CD4-positive, alpha-beta T cell treated with Interleukin-15 for 1 hour (primary cell): ENCODE results near the gene ISCU.

Experiments used
- DNase-seq: peaks from one replicate; pipeline ENCODE4 v3.0.0-alpha.2; 2020

ISCU gene

GRCh38 chr12:108591267-108591980, 29.0 kb downstream of the ISCU start:
- no peak for DNase-seq

GRCh38 chr12:108592033-108592909, 29.9 kb downstream of the ISCU start:
- DNase-seq: no peak

GRCh38 chr12:108594323-108594903, 32.0 kb downstream of the ISCU start:
- DNase-seq: no peak

DNA sequence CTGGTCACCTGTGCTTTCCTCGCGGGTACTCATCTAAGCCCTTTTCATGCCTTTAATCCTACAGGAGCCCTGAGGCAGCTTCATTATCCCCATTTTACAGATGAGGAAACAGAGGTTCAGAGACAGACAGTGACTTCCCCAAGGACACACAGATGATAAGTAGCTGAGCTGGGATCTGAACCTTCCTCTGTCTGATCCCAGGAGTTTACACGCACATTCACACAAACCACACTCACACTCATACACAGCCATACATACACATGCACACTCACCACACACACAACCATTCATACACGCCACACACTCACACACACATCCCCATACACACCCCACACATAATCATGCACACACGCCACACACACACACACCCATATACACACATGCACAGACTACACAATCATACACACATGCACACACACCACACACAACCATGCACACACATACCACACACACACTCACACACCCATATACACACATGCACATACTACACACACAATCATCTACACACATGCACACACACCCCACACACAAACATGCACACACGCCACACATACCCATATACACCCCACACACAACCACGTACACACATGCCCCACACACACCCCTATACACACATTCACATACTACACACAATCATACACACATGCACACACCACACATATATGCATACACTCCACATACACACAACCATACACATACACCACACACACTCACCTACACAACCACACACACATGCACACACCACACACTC, 32.7 kb downstream of the ISCU start:
- DNase-seq: no peak

- DNase-seq: no peak
These were observed 33.6 kb downstream of the ISCU start for GRCh38 chr12:108595711-108596647.

- no peak for DNase-seq
These were observed 34.6 kb downstream of the ISCU start for GRCh38 chr12:108596854-108597558.

- DNase-seq: no peak
These were observed 35.4 kb downstream of the ISCU start, which contains the start of gene TMEM119 for GRCh38 chr12:108597559-108598471. TSS of gene TMEM119 (minus strand) at chr12:108598084. CDS start at chr12:108592383, 5,701 bp downstream.

GRCh38 chr12:108598553-108599250, 36.3 kb downstream of the ISCU start:
- no peak for DNase-seq

DNA sequence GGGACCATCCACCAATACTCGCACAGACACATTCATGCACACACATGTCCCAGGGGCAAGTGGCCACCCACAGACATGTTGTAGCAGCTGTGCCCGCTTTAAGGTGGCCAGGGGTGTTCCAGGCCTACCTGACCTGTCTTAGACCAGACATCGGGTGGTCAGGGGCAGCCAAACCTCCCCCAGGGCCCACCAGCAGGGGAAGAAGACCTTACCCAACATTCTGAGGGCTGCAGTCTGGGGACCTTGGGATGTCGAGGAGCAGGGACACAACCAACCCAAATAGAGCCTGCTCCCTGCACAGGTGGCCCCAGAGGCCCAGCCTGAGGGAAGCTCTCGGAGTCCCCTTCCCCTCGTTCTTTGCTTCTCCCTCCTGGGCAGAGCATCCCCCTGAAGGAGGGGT, 37.1 kb downstream of the ISCU start:
- no peak for DNase-seq

- DNase-seq: no peak
These were observed 37.7 kb downstream of the ISCU start for GRCh38 chr12:108599948-108600701.

GRCh38 chr12:108600702-108601007, 38.3 kb downstream of the ISCU start:
- no peak for DNase-seq

- no peak for DNase-seq
These were observed 39.9 kb downstream of the ISCU start for GRCh38 chr12:108602209-108602705.

GRCh38 chr12:108602976-108603704, 40.7 kb downstream of the ISCU start:
- no peak for DNase-seq

- DNase-seq: no peak
These were observed 41.3 kb downstream of the ISCU start for GRCh38 chr12:108603743-108604142.

DNA sequence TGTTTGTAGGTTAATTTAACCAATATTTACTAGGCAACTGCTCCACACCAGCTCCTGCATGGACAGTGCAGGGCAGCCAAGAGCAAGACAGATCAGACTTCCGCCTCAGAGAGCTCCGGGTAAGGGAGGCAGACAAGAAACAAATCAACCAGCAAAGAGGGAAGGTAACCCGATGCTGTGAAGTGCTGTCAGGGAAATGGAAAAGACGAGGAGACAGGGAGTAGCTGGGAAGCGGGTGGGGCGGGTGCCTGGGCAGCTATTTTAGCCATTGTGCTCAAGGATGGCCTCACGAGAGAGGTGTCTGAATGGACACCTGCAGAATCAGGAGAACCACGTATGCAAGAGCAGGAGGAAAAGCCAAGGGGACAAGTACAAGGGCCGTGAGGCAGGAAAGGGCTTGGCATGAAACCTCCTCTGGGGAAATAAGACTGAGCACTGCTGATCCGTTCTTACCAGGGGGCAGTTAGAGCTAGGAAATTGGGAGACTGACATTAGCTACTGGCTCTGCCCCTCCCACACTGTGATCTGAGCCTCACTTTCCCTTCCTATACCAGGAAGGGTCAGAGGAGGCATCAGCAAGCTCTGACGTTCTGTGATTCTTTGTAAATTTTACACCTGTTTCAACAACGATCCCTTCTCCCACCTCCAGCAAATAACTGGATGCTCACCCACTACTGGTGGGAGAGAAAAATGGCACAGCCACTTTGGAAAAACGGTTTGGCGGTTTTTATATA, 42.0 kb downstream of the ISCU start:
- no peak for DNase-seq

- DNase-seq: no peak
These were observed 42.7 kb downstream of the ISCU start for GRCh38 chr12:108605000-108605689.
